Endometrial microvascular endothelial cells (primary cell): Measurements from ENCODE around the gene NDOR1. TPM values are rescaled to one million over a fixed set of nuclear protein-coding genes. Genes with fewer than 3 reads are reported as not detected.
"Not testable (repeated sequence)": the region's sequence is repeated elsewhere in the genome, so short reads cannot be mapped to it uniquely, and the experiment has no call there.

Experiments used
- in situ Hi-C: cut with HindIII; loops from 2 replicates; pipeline ENCODE4 v1.10.0; 2017; ENCODE audit warnings: low sequenced_read_pairs, low pct_unique_long_range_greater_than_20kb; ENCODE audit errors: inconsistent ontology term
- total RNA-seq: library from RNA; depleted of rRNA; stranded (reverse); fragments of >200 nt; gene quantifications from one replicate; pipeline ENCODE4 v1.2.3, GENCODE V29; 2015; ENCODE audit errors: inconsistent ontology term

Gene NDOR1
- total RNA-seq, 1 donor from 2014 or later, result 19.6 TPM

- in situ Hi-C loops, result no loop called here
Observed at GRCh38 chr9:137247135-137247915, 41.8 kb downstream of the NDOR1 start.

GRCh38 chr9:137247916-137248175 lies 42.3 kb downstream of the NDOR1 start:
- in situ Hi-C loops, result no loop called here

GRCh38 chr9:137250329-137251193 lies 45.1 kb downstream of the NDOR1 start:
- in situ Hi-C loops, result no loop called here

GRCh38 chr9:137251194-137251461 lies 45.6 kb downstream of the NDOR1 start, which contains the start of gene STPG3:
Gene STPG3 (plus strand): TSS chr9:137251286. CDS start chr9:137251287, 1 bp downstream.
- in situ Hi-C loops, result no loop called here

- in situ Hi-C loops, result no loop called here
Observed at GRCh38 chr9:137251490-137252268, 46.2 kb downstream of the NDOR1 start.

GRCh38 chr9:137252555-137253506 lies 47.3 kb downstream of the NDOR1 start:
- in situ Hi-C loops, result no loop called here

- in situ Hi-C loops, result no loop called here
Observed at GRCh38 chr9:137253717-137254623, 48.5 kb downstream of the NDOR1 start.

GRCh38 chr9:137254624-137255447 lies 49.3 kb downstream of the NDOR1 start, which contains the start of gene NELFB:
Gene NELFB (plus strand): TSS chr9:137255327.
- in situ Hi-C loops, result no loop called here

GRCh38 chr9:137255448-137256114 lies 50.1 kb downstream of the NDOR1 start:
- in situ Hi-C loops, result no loop called here

- in situ Hi-C loops, result no loop called here
Observed at GRCh38 chr9:137256362-137256761, 50.9 kb downstream of the NDOR1 start.

GRCh38 chr9:137256856-137257255 lies 51.4 kb downstream of the NDOR1 start:
- in situ Hi-C loops, result no loop called here

- in situ Hi-C loops, result not testable (repeated sequence)
Observed at GRCh38 chr9:137262173-137262908, 56.8 kb downstream of the NDOR1 start.

- in situ Hi-C loops, result no loop called here
Observed at GRCh38 chr9:137262909-137263285, 57.4 kb downstream of the NDOR1 start.

GRCh38 chr9:137263506-137263905 lies 58.0 kb downstream of the NDOR1 start:
- in situ Hi-C loops, result no loop called here

- in situ Hi-C loops, result no loop called here
Observed at GRCh38 chr9:137264067-137264466, 58.6 kb downstream of the NDOR1 start.
